NCI-H510A treated with DMSO at 0.1 percent for 48 hours (cell line): ENCODE measurements around the gene ZNF195.
"Not testable (repeated sequence)": the region's sequence is repeated elsewhere in the genome, so short reads cannot be mapped to it uniquely, and the experiment has no call there.

Experiments used
- DNase-seq: peaks from one replicate; lab custom pipeline; 2025; lab: John Stamatoyannopoulos, UW

The ZNF195 gene

GRCh38 chr11:3378426-3379423, at the start of gene ZNF195:
ZNF195 (minus strand) TSS chr11:3379146; CDS start chr11:3379040, 106 bp downstream.
- peak; percentile 91 for DNase-seq

DNA sequence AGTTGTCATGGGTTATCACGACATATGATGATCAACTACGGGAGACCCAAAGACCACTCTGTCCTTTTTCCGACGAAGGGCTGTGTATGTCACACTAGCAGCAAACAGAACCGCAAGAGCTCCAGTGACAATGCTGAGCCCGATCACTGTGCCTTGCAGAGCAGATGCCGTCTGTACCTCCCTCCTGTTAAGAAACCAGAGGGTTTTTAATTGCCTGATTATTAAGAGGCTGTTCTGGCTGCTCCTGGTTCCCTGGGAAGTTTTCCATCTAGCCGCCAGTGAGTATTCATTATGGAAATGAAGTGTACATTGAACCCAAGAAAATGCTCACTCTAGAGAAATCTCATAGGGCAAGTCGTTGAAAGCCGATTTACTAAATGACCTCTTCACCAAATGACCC, 49.1 kb upstream of the ZNF195 start:
- not testable (repeated sequence) for DNase-seq

GRCh38 chr11:3426541-3426940, 47.6 kb upstream of the ZNF195 start:
- DNase-seq, result not testable (repeated sequence)

DNA sequence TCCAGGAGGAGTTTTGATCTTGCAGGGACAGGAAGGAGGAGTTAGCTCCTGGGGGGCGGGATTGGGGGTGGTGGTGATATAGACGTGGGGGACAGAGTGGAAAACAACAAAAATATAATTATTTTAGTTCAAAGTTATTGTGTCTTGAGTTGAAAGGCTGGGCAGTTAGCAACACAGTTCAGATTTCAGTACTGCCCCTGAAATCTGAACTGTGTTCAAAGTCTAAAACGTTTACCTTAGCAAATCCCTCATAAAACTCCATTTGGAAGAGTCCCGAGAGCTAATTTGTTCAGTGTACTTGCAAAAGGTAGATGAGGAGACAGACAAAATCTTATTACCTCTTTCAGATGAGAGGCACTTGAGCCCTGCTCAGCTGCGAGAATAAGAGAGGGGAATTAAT, 45.0 kb upstream of the ZNF195 start:
- DNase-seq, result not testable (repeated sequence)

DNA sequence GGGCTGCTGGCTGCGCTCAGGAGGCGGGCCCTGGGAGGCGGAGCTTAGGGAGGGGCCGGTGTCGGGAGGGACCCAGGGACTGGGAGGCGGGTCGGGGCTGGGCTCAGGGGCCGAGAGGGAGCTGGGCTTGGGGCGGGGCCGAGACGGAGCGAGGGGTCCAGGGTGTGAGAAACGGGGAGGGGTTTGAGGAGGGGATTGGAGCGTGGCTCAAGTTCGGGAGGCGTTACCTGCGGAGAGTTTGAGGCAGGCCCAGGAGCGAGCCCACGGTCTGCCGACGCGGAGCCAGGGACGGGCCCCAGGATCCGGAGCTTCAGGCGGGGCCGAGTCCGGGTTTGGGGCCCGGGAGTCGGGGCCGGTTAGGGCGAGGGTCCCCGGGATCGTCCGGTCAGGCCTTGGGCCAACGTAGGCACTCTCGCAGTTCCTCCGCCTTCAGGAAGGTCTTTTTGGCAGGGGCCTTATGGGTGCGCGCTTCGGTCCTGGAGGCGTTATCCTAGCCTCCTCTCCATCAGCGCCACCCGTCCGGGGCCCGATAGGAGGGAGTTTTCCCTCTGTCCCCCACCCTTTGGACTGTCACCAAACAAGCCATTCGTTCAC, 44.3 kb upstream of the ZNF195 start:
- peak; percentile 62 for DNase-seq

DNA sequence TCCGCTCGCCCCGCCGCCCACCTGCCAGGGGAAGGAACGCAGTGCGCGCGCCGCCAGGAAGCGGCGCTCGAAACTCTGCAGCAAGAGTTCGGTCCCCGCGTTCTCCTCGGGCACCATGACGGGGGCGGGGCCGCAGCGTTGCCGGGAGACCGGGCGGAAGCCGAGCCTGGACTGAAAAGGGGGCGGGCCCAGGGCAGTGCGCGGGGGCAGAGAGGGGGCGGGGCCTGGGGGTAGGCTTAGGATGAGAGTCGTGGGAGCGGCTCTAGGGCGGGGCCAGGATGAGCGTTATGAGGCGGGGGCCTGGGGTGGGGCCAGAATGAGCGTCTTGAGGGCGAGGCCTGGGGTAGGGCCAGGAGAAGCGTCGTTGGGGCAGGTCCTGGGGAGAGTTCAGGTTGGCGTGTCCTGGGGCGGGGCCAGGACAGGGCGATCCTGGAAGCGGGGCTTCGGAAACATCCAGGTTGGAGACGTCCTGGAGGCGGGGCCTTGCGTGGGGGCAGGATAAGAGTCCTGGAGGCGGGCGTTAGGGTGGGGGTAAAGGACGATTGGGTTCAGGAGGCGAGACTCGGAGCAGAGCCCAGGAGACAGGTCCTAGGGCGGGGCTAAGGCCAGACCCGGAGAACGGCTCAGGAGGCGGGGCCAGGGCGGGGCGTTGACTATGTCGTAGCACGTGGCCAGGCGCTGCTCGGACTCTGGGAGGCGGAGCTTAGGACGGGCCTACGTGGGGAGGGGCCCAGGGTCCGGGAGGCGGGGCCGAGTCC, 43.6 kb upstream of the ZNF195 start:
- DNase-seq, result peak; percentile 79

- DNase-seq, result not testable (repeated sequence)
Observed at GRCh38 chr11:3421608-3422379, 42.8 kb upstream of the ZNF195 start.

GRCh38 chr11:3420281-3421042, 41.5 kb upstream of the ZNF195 start:
- not testable (repeated sequence) for DNase-seq

DNA sequence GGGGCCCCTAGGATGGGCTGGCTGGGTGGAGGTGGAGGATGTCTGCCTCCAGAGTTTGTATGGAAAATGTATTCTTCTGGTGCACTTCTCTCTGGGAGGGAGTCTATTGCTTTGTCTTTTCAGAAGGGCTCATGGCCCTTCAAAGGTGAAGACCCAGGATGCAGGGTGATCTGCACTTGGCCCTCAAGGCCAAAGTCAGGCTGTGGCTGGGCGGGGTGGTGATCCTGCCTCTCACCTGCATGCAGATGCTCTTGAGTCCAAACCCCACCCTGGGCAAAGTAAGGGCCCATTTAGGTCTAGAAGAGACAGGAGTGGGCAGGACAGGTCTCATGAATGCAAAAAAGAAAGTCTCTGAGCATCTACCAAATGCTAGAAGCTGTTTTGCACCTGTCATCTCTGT, 40.5 kb upstream of the ZNF195 start:
- not testable (repeated sequence) for DNase-seq

GRCh38 chr11:3417047-3417446, 38.1 kb upstream of the ZNF195 start:
- DNase-seq, result peak; percentile 6

- DNase-seq, result not testable (repeated sequence)
Observed at GRCh38 chr11:3415301-3415700, 36.4 kb upstream of the ZNF195 start.

DNA sequence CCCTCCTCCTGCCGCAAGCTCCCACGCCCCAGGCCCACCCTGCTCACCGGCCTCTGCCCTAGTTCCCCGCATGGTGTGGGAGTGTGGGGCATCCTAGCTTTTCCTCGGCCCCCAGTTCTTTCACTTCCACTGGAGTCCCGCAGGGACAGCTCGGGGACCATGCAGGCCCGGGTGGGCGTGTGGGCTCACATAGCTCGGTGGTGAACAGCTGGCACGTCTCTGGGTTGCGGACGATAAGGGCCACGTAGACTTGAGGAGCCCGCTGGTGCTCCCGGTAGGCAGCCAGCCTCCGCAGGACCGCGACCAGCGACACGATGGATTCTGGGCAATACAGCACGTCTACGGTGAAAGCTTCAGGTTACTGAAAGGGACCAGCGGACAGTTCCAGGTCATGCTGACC, 34.7 kb upstream of the ZNF195 start:
- DNase-seq, result not testable (repeated sequence)

DNA sequence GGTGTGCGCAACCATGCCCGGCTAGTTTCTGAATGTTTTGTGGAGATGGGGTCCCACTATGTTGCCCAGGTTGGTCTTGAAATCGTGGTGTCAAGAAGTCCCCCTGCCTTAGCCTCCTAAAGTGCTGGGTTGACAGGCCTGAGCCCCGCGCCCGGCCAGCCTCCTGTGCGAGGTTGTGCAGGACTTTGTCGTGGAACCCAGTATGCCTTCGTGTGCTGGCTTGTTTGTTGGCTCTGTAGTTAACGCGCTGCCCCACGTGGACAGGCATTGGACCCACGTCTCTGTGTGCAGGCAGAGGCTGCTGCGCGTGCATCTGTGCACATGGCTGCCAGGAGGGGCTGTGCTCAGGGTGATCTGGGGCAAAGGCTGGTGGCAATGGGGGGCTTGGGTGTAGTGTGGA, 33.9 kb upstream of the ZNF195 start:
- DNase-seq, result no peak

GRCh38 chr11:3408722-3409121, 29.8 kb upstream of the ZNF195 start:
- DNase-seq, result peak; percentile 17

GRCh38 chr11:3408058-3408605, 29.2 kb upstream of the ZNF195 start:
- not testable (repeated sequence) for DNase-seq

- not testable (repeated sequence) for DNase-seq
Observed at GRCh38 chr11:3406937-3407336, 28.0 kb upstream of the ZNF195 start.

DNA sequence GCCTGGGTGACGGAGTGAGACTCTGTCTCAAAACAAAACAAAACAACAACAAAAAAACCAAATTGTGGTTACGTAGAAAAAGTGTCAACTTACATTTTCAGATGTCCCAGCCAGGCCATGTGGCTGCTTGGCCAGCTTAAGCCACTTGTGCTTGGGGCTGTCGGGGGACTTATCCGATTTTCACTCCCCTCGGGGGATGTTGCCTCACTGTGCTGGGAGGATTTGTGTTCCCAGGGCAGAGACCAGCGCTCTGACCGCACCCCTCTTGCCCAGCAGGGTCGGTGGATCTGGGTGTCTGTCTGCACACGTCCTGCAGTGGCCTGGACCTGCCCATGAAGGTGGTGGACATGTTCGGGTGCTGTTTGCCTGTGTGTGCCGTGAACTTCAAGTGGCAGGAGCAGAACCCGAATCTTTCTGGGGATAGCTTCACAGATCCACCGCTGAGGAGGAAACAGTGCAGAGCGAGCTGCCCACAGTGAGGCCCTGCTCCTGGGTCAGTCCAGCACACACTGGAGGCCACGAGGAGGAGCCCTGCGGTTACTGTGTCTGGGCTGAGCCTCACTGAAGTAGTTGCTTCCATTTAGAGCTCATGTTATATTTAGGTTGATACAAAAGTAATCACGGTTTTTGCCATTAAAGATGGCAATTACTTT, 27.4 kb upstream of the ZNF195 start:
- DNase-seq, result not testable (repeated sequence)

DNA sequence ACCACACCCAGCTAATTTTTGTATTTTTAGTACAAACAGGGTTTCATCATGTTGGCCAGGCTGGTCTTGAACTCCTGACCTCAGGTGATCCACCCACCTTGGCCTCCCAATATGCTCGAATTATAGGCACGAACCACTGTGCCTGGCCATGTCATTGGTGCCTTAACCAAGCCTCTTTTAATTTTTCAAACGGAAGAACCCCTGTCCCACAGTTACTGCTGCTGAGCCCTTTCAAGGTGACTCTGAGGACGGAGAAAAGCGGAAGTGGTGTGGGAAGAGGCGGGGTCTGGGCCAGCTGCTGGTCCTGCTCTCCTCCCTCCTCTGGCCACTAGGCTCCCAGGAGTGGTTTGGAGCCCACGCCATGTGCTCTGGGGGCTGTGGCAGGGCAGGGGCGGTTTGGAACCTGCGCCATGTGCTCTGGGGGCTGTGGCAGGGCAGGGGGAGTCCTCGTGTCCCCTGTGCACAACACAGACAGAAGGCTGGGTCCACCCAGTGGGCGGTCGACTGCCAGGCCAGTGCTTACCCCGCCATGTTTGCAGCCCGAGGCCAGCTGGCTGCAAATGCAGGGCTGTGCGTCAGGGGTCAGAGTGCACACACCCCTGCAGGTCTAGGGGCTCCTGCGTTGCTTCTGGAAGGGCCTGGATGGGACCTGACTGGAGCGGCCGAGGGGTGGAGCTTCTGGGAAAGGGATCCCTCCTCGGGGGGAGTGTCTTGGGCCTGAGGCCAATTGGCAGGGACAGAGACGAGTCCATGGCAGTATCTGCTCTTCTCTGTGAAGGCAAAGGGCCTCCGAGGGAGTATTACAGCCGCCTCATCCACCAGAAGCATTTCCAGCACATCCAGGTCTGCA, 25.4 kb upstream of the ZNF195 start:
- not testable (repeated sequence) for DNase-seq

DNA sequence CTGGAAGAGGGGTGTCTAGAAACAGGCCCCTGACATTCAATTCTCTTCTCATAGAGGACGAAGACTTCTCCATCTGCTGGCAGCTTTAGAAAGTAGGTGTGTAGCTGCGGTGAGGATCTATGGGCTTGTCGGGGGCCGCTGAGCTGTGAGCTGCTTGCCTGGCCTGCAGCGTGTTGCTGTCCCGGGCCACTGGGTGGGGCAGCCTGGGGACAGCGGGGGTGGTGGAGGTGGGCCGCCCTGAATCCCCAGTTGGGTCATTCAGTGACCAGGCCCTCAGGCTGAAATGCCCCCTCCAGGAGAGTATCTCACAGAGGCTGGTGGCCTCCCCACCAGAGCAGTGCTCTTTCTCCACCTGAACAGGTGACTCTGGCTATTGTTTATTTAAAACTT, 23.9 kb upstream of the ZNF195 start:
- not testable (repeated sequence) for DNase-seq
